ENCODE results near the gene ELFN1.

Gene ELFN1

DNA sequence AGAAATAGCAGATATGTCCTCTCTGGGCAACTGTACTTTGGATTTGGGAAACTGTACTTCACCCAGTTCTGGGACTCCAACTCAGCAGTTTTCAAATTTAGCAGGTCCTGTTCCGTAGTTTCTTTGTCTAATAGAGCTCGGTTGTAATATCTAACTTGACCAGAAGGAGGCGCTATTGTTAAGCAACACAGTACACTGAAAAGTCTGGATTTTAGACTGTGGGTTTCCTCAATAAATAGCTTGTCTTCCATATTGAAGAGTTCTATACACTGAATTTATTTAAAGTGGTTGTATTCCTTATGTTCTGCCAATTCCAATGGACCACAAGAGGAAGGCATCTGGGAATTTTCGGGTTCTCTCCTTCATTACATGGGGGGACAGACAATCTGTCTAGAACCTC, 39.8 kb downstream of the ELFN1 start:
- TF ChIP-seq, protein P1, sequence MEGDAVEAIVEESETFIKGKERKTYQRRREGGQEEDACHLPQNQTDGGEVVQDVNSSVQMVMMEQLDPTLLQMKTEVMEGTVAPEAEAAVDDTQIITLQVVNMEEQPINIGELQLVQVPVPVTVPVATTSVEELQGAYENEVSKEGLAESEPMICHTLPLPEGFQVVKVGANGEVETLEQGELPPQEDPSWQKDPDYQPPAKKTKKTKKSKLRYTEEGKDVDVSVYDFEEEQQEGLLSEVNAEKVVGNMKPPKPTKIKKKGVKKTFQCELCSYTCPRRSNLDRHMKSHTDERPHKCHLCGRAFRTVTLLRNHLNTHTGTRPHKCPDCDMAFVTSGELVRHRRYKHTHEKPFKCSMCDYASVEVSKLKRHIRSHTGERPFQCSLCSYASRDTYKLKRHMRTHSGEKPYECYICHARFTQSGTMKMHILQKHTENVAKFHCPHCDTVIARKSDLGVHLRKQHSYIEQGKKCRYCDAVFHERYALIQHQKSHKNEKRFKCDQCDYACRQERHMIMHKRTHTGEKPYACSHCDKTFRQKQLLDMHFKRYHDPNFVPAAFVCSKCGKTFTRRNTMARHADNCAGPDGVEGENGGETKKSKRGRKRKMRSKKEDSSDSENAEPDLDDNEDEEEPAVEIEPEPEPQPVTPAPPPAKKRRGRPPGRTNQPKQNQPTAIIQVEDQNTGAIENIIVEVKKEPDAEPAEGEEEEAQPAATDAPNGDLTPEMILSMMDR (IDR thresholded peaks at IDR 0.05; ENCODE audit: insufficient read depth, low read length, poor library complexity, severe bottlenecking) = peak; percentile 59
- no peak for TF ChIP-seq EZH2phosphoT487 (conservative IDR thresholded peaks at IDR 0.05; ENCODE audit: low read length)

DNA sequence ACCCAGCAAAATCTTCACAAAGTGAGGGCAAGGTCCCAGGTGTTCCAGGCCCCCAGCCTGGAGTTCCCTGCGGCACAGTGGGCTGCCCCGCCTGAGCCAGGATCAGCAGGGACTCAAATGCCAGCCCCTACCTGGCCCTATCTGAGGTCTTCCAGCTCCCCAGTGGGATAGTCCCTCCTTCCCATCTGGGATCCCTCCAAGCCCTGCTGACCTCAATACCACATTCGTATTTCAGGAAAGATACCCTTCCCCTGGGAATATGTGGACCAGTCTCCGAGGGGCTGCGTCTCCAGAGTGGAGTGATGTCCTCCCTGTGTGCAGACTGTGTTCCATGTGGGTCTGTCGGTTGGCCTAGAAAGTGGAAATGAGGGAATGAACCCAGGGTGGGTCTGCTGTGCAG, 40.9 kb downstream of the ELFN1 start:
- H3K4me3 ChIP-seq (ENCODE audit: insufficient read depth, low read length, poor library complexity, severe bottlenecking) = no peak overlapping the region
- no peak overlapping the region for H3K27ac ChIP-seq (ENCODE audit: low read depth, low read length)
- H3K9me3 ChIP-seq (ENCODE audit: insufficient read depth, low read length) = peaks cover 11% of the 10 kb centered on the region; the same call in 1 of the 2 replicates
- H2AFZ ChIP-seq (ENCODE audit: low read depth, low read length, severe bottlenecking) = no peak overlapping the region
- no peaks in the 10 kb centered on the region for H3K79me2 ChIP-seq (ENCODE audit: insufficient read depth, low read length)
- no peaks in the 10 kb centered on the region for H3F3A ChIP-seq (ENCODE audit: insufficient read depth)
- no peaks in the 10 kb centered on the region for H3K27me3 ChIP-seq (ENCODE audit: low read length)
- H3K9ac ChIP-seq (ENCODE audit: low read length) = no peak overlapping the region
- H3K9me2 ChIP-seq (replicated peaks; ENCODE audit: insufficient read depth, low read length) = no peaks in the 10 kb centered on the region
- H3K36me3 ChIP-seq (ENCODE audit: low read length) = no peaks in the 10 kb centered on the region
- no peaks in the 10 kb centered on the region for H4K20me1 ChIP-seq (ENCODE audit: low read depth, low read length)
- no peak overlapping the region for H3K4me2 ChIP-seq (ENCODE audit: low read depth, low read length, poor library complexity, severe bottlenecking)
- TF ChIP-seq, protein P1 (IDR thresholded peaks at IDR 0.05; ENCODE audit: insufficient read depth, low read length, poor library complexity, severe bottlenecking) = no peak
- TF ChIP-seq EZH2phosphoT487 (conservative IDR thresholded peaks at IDR 0.05; ENCODE audit: low read length) = no peak

More for the DNA sequence above, 39.8 kb downstream of the ELFN1 start:
- H3K36me3 ChIP-seq (ENCODE audit: low read length) = no peaks in the 10 kb centered on the region
- H3K27me3 ChIP-seq (ENCODE audit: low read length) = no peaks in the 10 kb centered on the region
- H3K9ac ChIP-seq (ENCODE audit: low read length) = no peak overlapping the region
- peaks cover 11% of the 10 kb centered on the region; the same call in 1 of the 2 replicates for H3K9me3 ChIP-seq (ENCODE audit: insufficient read depth, low read length)
- no peak overlapping the region for H2AFZ ChIP-seq (ENCODE audit: low read depth, low read length, severe bottlenecking)
- no peaks in the 10 kb centered on the region for H4K20me1 ChIP-seq (ENCODE audit: low read depth, low read length)
- H3K4me2 ChIP-seq (ENCODE audit: low read depth, low read length, poor library complexity, severe bottlenecking) = no peak overlapping the region
- H3F3A ChIP-seq (ENCODE audit: insufficient read depth) = no peaks in the 10 kb centered on the region
- H3K79me2 ChIP-seq (ENCODE audit: insufficient read depth, low read length) = no peaks in the 10 kb centered on the region
- H3K27ac ChIP-seq (ENCODE audit: low read depth, low read length) = no peak overlapping the region
- H3K9me2 ChIP-seq (replicated peaks; ENCODE audit: insufficient read depth, low read length) = no peaks in the 10 kb centered on the region
- no peak overlapping the region for H3K4me3 ChIP-seq (ENCODE audit: insufficient read depth, low read length, poor library complexity, severe bottlenecking)

- Histone ChIP-seq H3K9me3 (ENCODE audit: insufficient read depth, low read length) (peaks cover 11% of the 10 kb centered on the region; the same call in 1 of the 2 replicates), H2AFZ (ENCODE audit: low read depth, low read length, severe bottlenecking) (no peak overlapping the region), H3K9ac (ENCODE audit: low read length) (no peak overlapping the region), H3K27me3 (ENCODE audit: low read length) (no peaks in the 10 kb centered on the region), H3K4me3 (ENCODE audit: insufficient read depth, low read length, poor library complexity, severe bottlenecking) (no peak overlapping the region), H3K27ac (ENCODE audit: low read depth, low read length) (no peak overlapping the region), H3K36me3 (ENCODE audit: low read length) (no peaks in the 10 kb centered on the region), H3K4me2 (ENCODE audit: low read depth, low read length, poor library complexity, severe bottlenecking) (no peak overlapping the region), H4K20me1 (ENCODE audit: low read depth, low read length) (no peaks in the 10 kb centered on the region), H3K9me2 (replicated peaks; ENCODE audit: insufficient read depth, low read length) (no peaks in the 10 kb centered on the region), H3F3A (ENCODE audit: insufficient read depth) (no peaks in the 10 kb centered on the region), H3K79me2 (ENCODE audit: insufficient read depth, low read length) (no peaks in the 10 kb centered on the region)
- TF ChIP-seq, protein P1 (IDR thresholded peaks at IDR 0.05; ENCODE audit: insufficient read depth, low read length, poor library complexity, severe bottlenecking) = no peak
- no peak for TF ChIP-seq EZH2phosphoT487 (conservative IDR thresholded peaks at IDR 0.05; ENCODE audit: low read length)
These were observed 42.9 kb downstream of the ELFN1 start for GRCh38 chr7:1712907-1713501.
